Neural progenitor cell (in vitro differentiated cells): ENCODE data around the gene C1QB.

Experiments used
- EZH2phosphoT487 ChIP-seq: fragments of 200-600 bp; sonication (generic); IDR thresholded peaks from 2 replicates; pipeline ENCODE4 v1.6.1; 2017; ENCODE audit warnings: antibody characterized with exemption
- TF ChIP-seq, protein P1 (sequence below): fragments of 200-600 bp; sonication (generic); IDR thresholded peaks from 2 replicates; pipeline ENCODE4 v1.5.1; 2017; ENCODE audit warnings: antibody characterized with exemption, mild to moderate bottlenecking

DNA sequence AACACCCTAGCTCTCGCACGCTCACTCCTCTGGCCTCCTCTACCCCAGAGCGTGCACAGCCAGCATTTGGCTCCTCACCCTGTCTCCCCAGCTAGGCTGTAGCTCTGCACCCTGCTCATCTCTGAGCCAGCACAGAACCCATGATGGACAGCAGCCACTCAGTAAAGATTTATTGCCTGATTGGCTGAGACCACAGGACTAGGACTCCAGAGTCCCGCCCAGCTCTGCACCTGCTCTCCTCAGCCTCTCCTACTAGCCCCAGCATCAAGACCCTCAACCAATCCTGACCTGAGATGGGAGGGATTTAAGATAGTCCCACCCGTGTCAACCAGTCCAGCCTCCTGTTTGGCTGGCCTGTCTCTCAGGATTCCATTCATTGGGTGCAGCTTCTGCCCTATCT is 9.3 kb downstream of the C1QB start:
- TF ChIP-seq, protein P1, sequence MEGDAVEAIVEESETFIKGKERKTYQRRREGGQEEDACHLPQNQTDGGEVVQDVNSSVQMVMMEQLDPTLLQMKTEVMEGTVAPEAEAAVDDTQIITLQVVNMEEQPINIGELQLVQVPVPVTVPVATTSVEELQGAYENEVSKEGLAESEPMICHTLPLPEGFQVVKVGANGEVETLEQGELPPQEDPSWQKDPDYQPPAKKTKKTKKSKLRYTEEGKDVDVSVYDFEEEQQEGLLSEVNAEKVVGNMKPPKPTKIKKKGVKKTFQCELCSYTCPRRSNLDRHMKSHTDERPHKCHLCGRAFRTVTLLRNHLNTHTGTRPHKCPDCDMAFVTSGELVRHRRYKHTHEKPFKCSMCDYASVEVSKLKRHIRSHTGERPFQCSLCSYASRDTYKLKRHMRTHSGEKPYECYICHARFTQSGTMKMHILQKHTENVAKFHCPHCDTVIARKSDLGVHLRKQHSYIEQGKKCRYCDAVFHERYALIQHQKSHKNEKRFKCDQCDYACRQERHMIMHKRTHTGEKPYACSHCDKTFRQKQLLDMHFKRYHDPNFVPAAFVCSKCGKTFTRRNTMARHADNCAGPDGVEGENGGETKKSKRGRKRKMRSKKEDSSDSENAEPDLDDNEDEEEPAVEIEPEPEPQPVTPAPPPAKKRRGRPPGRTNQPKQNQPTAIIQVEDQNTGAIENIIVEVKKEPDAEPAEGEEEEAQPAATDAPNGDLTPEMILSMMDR, result no peak
- TF ChIP-seq EZH2phosphoT487, result no peak
